ENCODE data around the gene RAD21L1. TPM values are rescaled to one million over a fixed set of nuclear protein-coding genes. Genes with fewer than 3 reads are reported as not detected.

Gene RAD21L1
- total RNA-seq, 4 donors from 2014 or later, result not detected

- Histone ChIP-seq H3K9me3 (no peaks in the 10 kb centered on the region), H3K36me3 (peaks cover 0 to 85% (median 40%) of the 10 kb centered on the region in 4 donors), H3K4me3 (no peak overlapping the region), H3K4me1 (peaks cover 0 to 7% (median 0%) of the 10 kb centered on the region in 4 donors), H3K27ac (replicated peaks in 1 of 4) (no peak overlapping the region), H3K27me3 (no peaks in the 10 kb centered on the region)
- TF ChIP-seq POLR2A (IDR thresholded peaks at IDR 0.05; ENCODE audit: low read depth) (no peak), CTCF (IDR thresholded peaks at IDR 0.05) (no peak), EP300 (IDR thresholded peaks at IDR 0.05) (no peak), POLR2AphosphoS5 (IDR thresholded peaks at IDR 0.05) (no peak)
- WGBS, result 85% methylated on average over 11 of the region's 12 CpGs
- no peak for DNase-seq (ENCODE audit: extremely low spot score)
- intact Hi-C loops (cut with DNase I), result no loop called here
These were observed 77.1 kb downstream of the RAD21L1 start for GRCh38 chr20:1302685-1303541.

- peaks cover 0 to 67% (median 34%) of the 10 kb centered on the region in 4 donors for H3K36me3 ChIP-seq
- 72% methylated on average over 7 of the region's 31 CpGs for WGBS
- intact Hi-C loops (cut with DNase I), result no loop called here
- no peak for TF ChIP-seq EP300 (IDR thresholded peaks at IDR 0.05)
- no peak for TF ChIP-seq POLR2AphosphoS5 (IDR thresholded peaks at IDR 0.05)
- no peak for TF ChIP-seq POLR2A (IDR thresholded peaks at IDR 0.05; ENCODE audit: low read depth)
- no peak for TF ChIP-seq CTCF (IDR thresholded peaks at IDR 0.05)
- no peak overlapping the region for H3K27ac ChIP-seq (replicated peaks in 1 of 4)
- DNase-seq (ENCODE audit: extremely low spot score), result no peak
- no peaks in the 10 kb centered on the region for H3K9me3 ChIP-seq
- no peak overlapping the region for H3K4me3 ChIP-seq
- H3K4me1 ChIP-seq, result peaks cover 0 to 7% (median 0%) of the 10 kb centered on the region in 4 donors
- no peaks in the 10 kb centered on the region for H3K27me3 ChIP-seq
These were observed 79.1 kb downstream of the RAD21L1 start for GRCh38 chr20:1304710-1305515.

Other genes starting within 250 kb of the RAD21L1 start
- 1 to 10 TPM in 1 of 4 donors, under 1 TPM in 3; 0.06 to 2.5 (median 0.52) TPM for gene RSPO4, start 223.7 kb upstream of the RAD21L1 start, total RNA-seq
- gene PSMF1, start 107.4 kb upstream of the RAD21L1 start, total RNA-seq, result 10 to 100 TPM; 65.4 to 91.5 (median 73.4) TPM
- 1 to 10 TPM in 2 of 4 donors, under 1 TPM in 2; 0.71 to 2.1 (median 1.2) TPM for gene TMEM74B, start 41.1 kb upstream of the RAD21L1 start, total RNA-seq
- under 1 TPM in 2 of 4 donors, not detected in 2; 0.17 to 0.52 TPM for gene C20orf202, start 22.6 kb upstream of the RAD21L1 start, total RNA-seq
- 10 to 100 TPM in 3 of 4 donors, 1 to 10 TPM in 1; 9.6 to 29.5 (median 17.3) TPM for gene SNPH, start 40.2 kb downstream of the RAD21L1 start, total RNA-seq
- 1 to 10 TPM; 2.1 to 6.2 (median 4.1) TPM for gene SDCBP2, start 103.1 kb downstream of the RAD21L1 start, total RNA-seq
- 10 to 100 TPM; 84.3 to 99.2 (median 89.8) TPM for gene FKBP1A, start 167.0 kb downstream of the RAD21L1 start, total RNA-seq
- 10 to 100 TPM; 33.6 to 62.4 (median 43.6) TPM for gene NSFL1C, start 240.8 kb downstream of the RAD21L1 start, total RNA-seq

Data from esophagus muscularis mucosa (tissue), 4 donors.